HG03095 (cell line): ENCODE measurements around the gene MAN2B1.
"Not testable (repeated sequence)": the region's sequence is repeated elsewhere in the genome, so short reads cannot be mapped to it uniquely, and the experiment has no call there.

Experiments used
- ATAC-seq: cut with Tn5 transposase; IDR thresholded peaks from one replicate; pipeline ENCODE4 v1.9.1; 2021; ENCODE audit warnings: moderate library complexity; ENCODE audit not compliant: unreplicated experiment

The MAN2B1 gene

GRCh38 chr19:12666265-12667048, at the start of gene MAN2B1, which contains the start of gene WDR83:
MAN2B1 (minus strand) TSS chr19:12666742; CDS start chr19:12666701, 41 bp downstream.
WDR83 (plus strand) TSS chr19:12666807; CDS start chr19:12669791, 2,984 bp downstream.
- ATAC-seq = peak; percentile 42

- no peak for ATAC-seq
Measured at GRCh38 chr19:12715929-12716328, 49.4 kb upstream of the MAN2B1 start.

GRCh38 chr19:12715102-12715501, 48.6 kb upstream of the MAN2B1 start:
- ATAC-seq = no peak

GRCh38 chr19:12713304-12713703, 46.8 kb upstream of the MAN2B1 start:
- not testable (repeated sequence) for ATAC-seq

GRCh38 chr19:12712077-12712476, 45.5 kb upstream of the MAN2B1 start:
- ATAC-seq = not testable (repeated sequence)

GRCh38 chr19:12711187-12711586, 44.6 kb upstream of the MAN2B1 start:
- ATAC-seq = no peak

- no peak for ATAC-seq
Measured at GRCh38 chr19:12708641-12709040, 42.1 kb upstream of the MAN2B1 start.

- ATAC-seq = no peak
Measured at GRCh38 chr19:12706332-12706718, 39.8 kb upstream of the MAN2B1 start.

GRCh38 chr19:12705654-12706331, 39.3 kb upstream of the MAN2B1 start:
- no peak for ATAC-seq

GRCh38 chr19:12705169-12705568, 38.6 kb upstream of the MAN2B1 start:
- no peak for ATAC-seq

- no peak for ATAC-seq
Measured at GRCh38 chr19:12703046-12703445, 36.5 kb upstream of the MAN2B1 start.

GRCh38 chr19:12701596-12702282, 35.2 kb upstream of the MAN2B1 start:
- no peak for ATAC-seq

GRCh38 chr19:12698138-12698537, 31.6 kb upstream of the MAN2B1 start:
- ATAC-seq = no peak

GRCh38 chr19:12697425-12697824, 30.9 kb upstream of the MAN2B1 start:
- ATAC-seq = not testable (repeated sequence)

GRCh38 chr19:12696366-12697335, 30.1 kb upstream of the MAN2B1 start, which contains the start of gene FBXW9:
FBXW9 (minus strand) TSS chr19:12696631; CDS start chr19:12696581, 50 bp downstream.
- ATAC-seq = peak; percentile 68

- ATAC-seq = no peak
Measured at GRCh38 chr19:12695997-12696365, 29.4 kb upstream of the MAN2B1 start.

GRCh38 chr19:12695514-12695913, 29.0 kb upstream of the MAN2B1 start:
- no peak for ATAC-seq

- no peak for ATAC-seq
Measured at GRCh38 chr19:12695096-12695495, 28.6 kb upstream of the MAN2B1 start.

- no peak for ATAC-seq
Measured at GRCh38 chr19:12694641-12695040, 28.1 kb upstream of the MAN2B1 start.

GRCh38 chr19:12692960-12693359, 26.4 kb upstream of the MAN2B1 start:
- ATAC-seq = no peak
